HEK293 (cell line): ENCODE measurements around the gene PLA2G4C.

Source experiments
- CTCF ChIA-PET: fragments of 350-600 bp; formaldehyde crosslinking; extraction: SDS; loops from one replicate; lab custom pipeline; 2021; ENCODE audit warnings: antibody characterized with exemption; lab: Yijun Ruan, JAX
- POLR2A ChIA-PET: fragments of 300-600 bp; formaldehyde crosslinking; extraction: SDS; loops from one replicate; lab custom pipeline; 2020; ENCODE audit warnings: antibody characterized with exemption, inconsistent platforms; lab: Yijun Ruan, JAX
- H3K27ac ChIP-seq: fragments of 200-500 bp; sonication (Bioruptor generic); 2 replicates; pipeline ENCODE4 v1.5.1; 2014; ENCODE audit warnings: low read depth, low read length, control low read depth, inconsistent platforms; ENCODE audit errors: extremely low read depth
- H3K36me3 ChIP-seq, 2 experiments: fragments of 200-500 bp in 1 of 2; sonication (Bioruptor generic) in 1 of 2; 1 replicate in 1 of 2; 2 replicates in 1 of 2; pipeline ENCODE4 v1.5.1; 2014 to 2017; ENCODE audit warnings: inconsistent platforms in 2 of 2, low read length in 2 of 2; ENCODE audit not compliant: control insufficient read depth in 2 of 2, insufficient read depth in 1 of 2
- H3K4me1 ChIP-seq: fragments of 200-500 bp; sonication (Bioruptor generic); 2 replicates; pipeline ENCODE4 v1.5.1; 2014; ENCODE audit warnings: mild to moderate bottlenecking, low read length, inconsistent platforms; ENCODE audit not compliant: control insufficient read depth, insufficient read depth
- H3K4me3 ChIP-seq: 2 replicates; pipeline ENCODE4 v1.5.1; 2011; ENCODE audit warnings: low read depth, mild to moderate bottlenecking, control low read depth, low read length, moderate library complexity
- H3K9me3 ChIP-seq: fragments of 200-500 bp; sonication (Bioruptor generic); 2 replicates; pipeline ENCODE4 v1.5.1; 2014; ENCODE audit warnings: low read depth, low read length, inconsistent platforms; ENCODE audit not compliant: control insufficient read depth, insufficient read depth
- SALL2 ChIP-seq: fragments of 450-650 bp; formaldehyde crosslinking; IDR thresholded peaks from 2 replicates; pipeline ENCODE4 v1.5.0; 2017; ENCODE audit warnings: missing biosample characterization, mild to moderate bottlenecking, missing genetic modification characterization, borderline replicate concordance
- ZBTB1 ChIP-seq: fragments of 450-650 bp; formaldehyde crosslinking; IDR thresholded peaks from 2 replicates; pipeline ENCODE4 v1.5.1; 2016; ENCODE audit warnings: missing biosample characterization, missing genetic modification characterization
- ZNF302 ChIP-seq: fragments of 450-650 bp; formaldehyde crosslinking; IDR thresholded peaks from 2 replicates; pipeline ENCODE4 v1.5.1; 2016; ENCODE audit warnings: missing biosample characterization, missing genetic modification characterization, low read depth
- ZNF341 ChIP-seq: fragments of 450-650 bp; formaldehyde crosslinking; IDR thresholded peaks from 2 replicates; pipeline ENCODE4; 2016; ENCODE audit warnings: low read depth, missing biosample characterization, missing genetic modification characterization
- ZNF510 ChIP-seq: fragments of 450-650 bp; formaldehyde crosslinking; IDR thresholded peaks from 2 replicates; pipeline ENCODE4 v1.5.1; 2018; ENCODE audit warnings: mild to moderate bottlenecking, missing genetic modification characterization, missing biosample characterization; ENCODE audit not compliant: insufficient replicate concordance
- ZNF600 ChIP-seq: fragments of 450-650 bp; formaldehyde crosslinking; IDR thresholded peaks from 2 replicates; pipeline ENCODE4 v1.5.1; 2016; ENCODE audit warnings: missing biosample characterization, missing genetic modification characterization
- ZXDB ChIP-seq: fragments of 450-650 bp; formaldehyde crosslinking; IDR thresholded peaks from 2 replicates; pipeline ENCODE4 v1.5.1; 2016; ENCODE audit warnings: missing biosample characterization, missing genetic modification characterization
- TF ChIP-seq, protein P1 (sequence below): fragments of 450-650 bp; formaldehyde crosslinking; IDR thresholded peaks from 2 replicates; pipeline ENCODE4 v1.5.1; 2016; ENCODE audit warnings: missing biosample characterization, missing genetic modification characterization
- TF ChIP-seq, protein P2 (sequence below): fragments of 450-650 bp; formaldehyde crosslinking; IDR thresholded peaks from 2 replicates; pipeline ENCODE4 v1.5.1; 2016; ENCODE audit warnings: missing biosample characterization, missing genetic modification characterization
- TF ChIP-seq, protein P3 (sequence below): fragments of 450-650 bp; formaldehyde crosslinking; IDR thresholded peaks from 2 replicates; pipeline ENCODE4 v1.5.1; 2016; ENCODE audit warnings: missing biosample characterization, missing genetic modification characterization
- TF ChIP-seq, protein P4 (sequence below): fragments of 450-650 bp; formaldehyde crosslinking; IDR thresholded peaks from 2 replicates; pipeline ENCODE4 v1.5.1; 2016; ENCODE audit warnings: missing biosample characterization, missing genetic modification characterization, borderline replicate concordance
- TF ChIP-seq, protein P5 (sequence below): sonication (generic); formaldehyde crosslinking; IDR thresholded peaks from 2 replicates; pipeline ENCODE4 v1.8.1; 2022; ENCODE audit warnings: mild to moderate bottlenecking, moderate library complexity, missing genetic modification reagents

Gene PLA2G4C

DNA sequence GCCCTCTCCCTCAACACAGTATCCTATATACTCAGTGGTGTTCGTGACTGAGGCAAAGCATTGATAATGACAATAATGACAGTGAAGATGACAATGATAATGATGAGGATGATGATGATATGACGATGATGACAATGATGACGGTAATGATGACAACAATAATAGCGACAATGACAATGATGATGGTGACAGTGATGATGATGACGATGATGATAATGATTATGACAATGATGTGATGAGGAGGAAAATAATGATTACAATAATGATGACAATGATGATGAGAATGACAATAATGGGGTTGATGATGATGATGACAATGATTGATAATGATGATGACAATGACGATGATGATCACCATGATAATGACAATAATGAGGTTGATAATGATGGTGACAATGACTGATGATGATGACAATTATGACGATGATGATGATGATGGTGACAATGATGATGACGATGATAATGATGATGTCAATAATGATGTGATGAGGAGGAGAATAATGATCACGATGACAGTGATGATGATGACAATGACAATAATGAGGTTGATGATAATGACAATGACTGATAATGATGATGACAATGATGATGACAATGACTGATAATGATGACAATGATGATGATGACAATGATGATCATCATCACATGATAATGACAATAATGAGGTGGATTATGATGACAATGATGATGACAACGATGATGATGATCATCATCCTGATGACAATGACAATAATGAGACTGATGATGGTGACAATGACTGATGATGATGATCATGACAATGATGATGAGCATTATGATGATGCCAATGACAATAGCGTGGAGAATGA lies 99.5 kb downstream of the PLA2G4C start (continued):
- TF ChIP-seq, protein P1, sequence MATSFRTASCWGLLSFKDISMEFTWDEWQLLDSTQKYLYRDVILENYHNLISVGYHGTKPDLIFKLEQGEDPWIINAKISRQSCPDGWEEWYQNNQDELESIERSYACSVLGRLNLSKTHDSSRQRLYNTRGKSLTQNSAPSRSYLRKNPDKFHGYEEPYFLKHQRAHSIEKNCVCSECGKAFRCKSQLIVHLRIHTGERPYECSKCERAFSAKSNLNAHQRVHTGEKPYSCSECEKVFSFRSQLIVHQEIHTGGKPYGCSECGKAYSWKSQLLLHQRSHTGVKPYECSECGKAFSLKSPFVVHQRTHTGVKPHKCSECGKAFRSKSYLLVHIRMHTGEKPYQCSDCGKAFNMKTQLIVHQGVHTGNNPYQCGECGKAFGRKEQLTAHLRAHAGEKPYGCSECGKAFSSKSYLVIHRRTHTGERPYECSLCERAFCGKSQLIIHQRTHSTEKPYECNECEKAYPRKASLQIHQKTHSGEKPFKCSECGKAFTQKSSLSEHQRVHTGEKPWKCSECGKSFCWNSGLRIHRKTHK (tag by site-specific recombination), result peak; percentile 94
- TF ChIP-seq, protein P2, sequence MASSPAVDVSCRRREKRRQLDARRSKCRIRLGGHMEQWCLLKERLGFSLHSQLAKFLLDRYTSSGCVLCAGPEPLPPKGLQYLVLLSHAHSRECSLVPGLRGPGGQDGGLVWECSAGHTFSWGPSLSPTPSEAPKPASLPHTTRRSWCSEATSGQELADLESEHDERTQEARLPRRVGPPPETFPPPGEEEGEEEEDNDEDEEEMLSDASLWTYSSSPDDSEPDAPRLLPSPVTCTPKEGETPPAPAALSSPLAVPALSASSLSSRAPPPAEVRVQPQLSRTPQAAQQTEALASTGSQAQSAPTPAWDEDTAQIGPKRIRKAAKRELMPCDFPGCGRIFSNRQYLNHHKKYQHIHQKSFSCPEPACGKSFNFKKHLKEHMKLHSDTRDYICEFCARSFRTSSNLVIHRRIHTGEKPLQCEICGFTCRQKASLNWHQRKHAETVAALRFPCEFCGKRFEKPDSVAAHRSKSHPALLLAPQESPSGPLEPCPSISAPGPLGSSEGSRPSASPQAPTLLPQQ (tag by site-specific recombination), result no peak
- peak; percentile 59; the same call in 1 of the 2 replicates for TF ChIP-seq SALL2 (tag by site-specific recombination)
- TF ChIP-seq ZNF510, result no peak

DNA sequence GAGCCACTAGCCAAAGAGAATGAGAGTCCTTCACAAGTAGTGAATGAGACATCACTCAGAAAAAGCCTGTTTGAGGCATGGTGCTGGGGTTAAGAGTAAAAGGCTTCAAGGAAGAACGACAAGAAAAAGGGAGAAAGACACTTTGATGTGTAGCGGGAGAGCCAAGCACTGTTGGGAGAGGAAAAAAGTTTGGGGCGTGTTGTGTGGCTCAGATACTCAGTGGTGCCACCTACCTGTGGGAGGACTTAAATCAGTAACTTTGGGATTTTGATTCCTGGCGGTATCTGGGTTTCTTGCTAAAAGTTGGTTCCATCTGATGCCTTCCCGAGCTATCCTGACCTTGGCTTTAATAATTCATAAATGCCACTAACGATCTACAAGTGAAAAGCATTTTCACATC lies 103.9 kb downstream of the PLA2G4C start:
- H3K4me3 ChIP-seq, result no peak overlapping the region
- POLR2A ChIA-PET, result no interaction called here
- CTCF ChIA-PET, result interaction anchor here (0.6 to 1.7 kb wide), 7 partner anchors 9 to 44 kb away, joined by 3 to 4 read pairs (median 3); partner anchors contain the start of gene ELSPBP1

DNA sequence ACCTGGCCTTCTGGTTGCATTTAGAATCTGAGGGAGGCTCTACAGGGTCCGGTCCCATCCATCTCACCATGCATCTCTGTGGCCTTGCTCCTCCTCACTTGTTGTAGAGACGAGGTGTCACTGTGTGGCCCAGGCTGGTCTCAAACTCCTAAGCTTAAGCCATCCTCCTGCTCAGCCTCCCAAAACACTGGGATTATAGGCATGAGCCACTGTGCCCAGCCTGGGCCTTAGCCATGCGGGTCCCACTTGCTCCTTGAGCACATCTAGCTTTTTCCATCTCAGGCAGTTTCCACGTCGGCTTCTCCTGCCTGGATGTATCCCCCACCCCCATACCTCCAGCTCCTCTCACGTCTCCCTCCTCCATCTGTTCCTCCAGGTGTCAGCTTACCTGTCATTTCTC lies 106.4 kb downstream of the PLA2G4C start:
- peaks cover 2% of the 10 kb centered on the region for H3K9me3 ChIP-seq
- TF ChIP-seq ZNF302 (tag by site-specific recombination), result no peak
- ChIA-PET POLR2A (no interaction called here), CTCF (interaction anchor here (0.8 to 1.7 kb wide), 3 partner anchors 9 to 99 kb away, joined by 3 to 7 read pairs (median 4); partner anchors contain the start of gene ELSPBP1)
- H3K4me3 ChIP-seq, result no peak overlapping the region
- no peaks in the 10 kb centered on the region for H3K36me3 ChIP-seq
- H3K27ac ChIP-seq, result no peak overlapping the region
- H3K4me1 ChIP-seq, result no peaks in the 10 kb centered on the region

More for the DNA sequence above, 103.9 kb downstream of the PLA2G4C start:
- Histone ChIP-seq H3K36me3 (no peaks in the 10 kb centered on the region), H3K27ac (no peak overlapping the region), H3K4me1 (no peaks in the 10 kb centered on the region), H3K9me3 (no peaks in the 10 kb centered on the region; the same call in 1 of the 2 replicates)
- TF ChIP-seq ZBTB1, result no peak
- TF ChIP-seq, protein P3, sequence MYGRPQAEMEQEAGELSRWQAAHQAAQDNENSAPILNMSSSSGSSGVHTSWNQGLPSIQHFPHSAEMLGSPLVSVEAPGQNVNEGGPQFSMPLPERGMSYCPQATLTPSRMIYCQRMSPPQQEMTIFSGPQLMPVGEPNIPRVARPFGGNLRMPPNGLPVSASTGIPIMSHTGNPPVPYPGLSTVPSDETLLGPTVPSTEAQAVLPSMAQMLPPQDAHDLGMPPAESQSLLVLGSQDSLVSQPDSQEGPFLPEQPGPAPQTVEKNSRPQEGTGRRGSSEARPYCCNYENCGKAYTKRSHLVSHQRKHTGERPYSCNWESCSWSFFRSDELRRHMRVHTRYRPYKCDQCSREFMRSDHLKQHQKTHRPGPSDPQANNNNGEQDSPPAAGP (tag by site-specific recombination), result no peak
- TF ChIP-seq, protein P4, sequence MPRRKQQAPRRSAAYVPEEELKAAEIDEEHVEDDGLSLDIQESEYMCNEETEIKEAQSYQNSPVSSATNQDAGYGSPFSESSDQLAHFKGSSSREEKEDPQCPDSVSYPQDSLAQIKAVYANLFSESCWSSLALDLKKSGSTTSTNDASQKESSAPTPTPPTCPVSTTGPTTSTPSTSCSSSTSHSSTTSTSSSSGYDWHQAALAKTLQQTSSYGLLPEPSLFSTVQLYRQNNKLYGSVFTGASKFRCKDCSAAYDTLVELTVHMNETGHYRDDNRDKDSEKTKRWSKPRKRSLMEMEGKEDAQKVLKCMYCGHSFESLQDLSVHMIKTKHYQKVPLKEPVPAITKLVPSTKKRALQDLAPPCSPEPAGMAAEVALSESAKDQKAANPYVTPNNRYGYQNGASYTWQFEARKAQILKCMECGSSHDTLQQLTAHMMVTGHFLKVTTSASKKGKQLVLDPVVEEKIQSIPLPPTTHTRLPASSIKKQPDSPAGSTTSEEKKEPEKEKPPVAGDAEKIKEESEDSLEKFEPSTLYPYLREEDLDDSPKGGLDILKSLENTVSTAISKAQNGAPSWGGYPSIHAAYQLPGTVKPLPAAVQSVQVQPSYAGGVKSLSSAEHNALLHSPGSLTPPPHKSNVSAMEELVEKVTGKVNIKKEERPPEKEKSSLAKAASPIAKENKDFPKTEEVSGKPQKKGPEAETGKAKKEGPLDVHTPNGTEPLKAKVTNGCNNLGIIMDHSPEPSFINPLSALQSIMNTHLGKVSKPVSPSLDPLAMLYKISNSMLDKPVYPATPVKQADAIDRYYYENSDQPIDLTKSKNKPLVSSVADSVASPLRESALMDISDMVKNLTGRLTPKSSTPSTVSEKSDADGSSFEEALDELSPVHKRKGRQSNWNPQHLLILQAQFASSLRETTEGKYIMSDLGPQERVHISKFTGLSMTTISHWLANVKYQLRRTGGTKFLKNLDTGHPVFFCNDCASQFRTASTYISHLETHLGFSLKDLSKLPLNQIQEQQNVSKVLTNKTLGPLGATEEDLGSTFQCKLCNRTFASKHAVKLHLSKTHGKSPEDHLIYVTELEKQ (tag by site-specific recombination), result no peak
- TF ChIP-seq ZNF341 (tag by site-specific recombination), result no peak
- TF ChIP-seq ZNF600 (tag by site-specific recombination), result no peak
- no peak for TF ChIP-seq ZXDB
- TF ChIP-seq, protein P5, sequence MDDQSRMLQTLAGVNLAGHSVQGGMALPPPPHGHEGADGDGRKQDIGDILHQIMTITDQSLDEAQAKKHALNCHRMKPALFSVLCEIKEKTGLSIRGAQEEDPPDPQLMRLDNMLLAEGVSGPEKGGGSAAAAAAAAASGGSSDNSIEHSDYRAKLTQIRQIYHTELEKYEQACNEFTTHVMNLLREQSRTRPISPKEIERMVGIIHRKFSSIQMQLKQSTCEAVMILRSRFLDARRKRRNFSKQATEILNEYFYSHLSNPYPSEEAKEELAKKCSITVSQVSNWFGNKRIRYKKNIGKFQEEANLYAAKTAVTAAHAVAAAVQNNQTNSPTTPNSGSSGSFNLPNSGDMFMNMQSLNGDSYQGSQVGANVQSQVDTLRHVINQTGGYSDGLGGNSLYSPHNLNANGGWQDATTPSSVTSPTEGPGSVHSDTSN (CRISPR knock-in tag), result no peak
